IMR-90 (cell line): Measurements from ENCODE around the gene RFX2. TPM values are rescaled to one million over a fixed set of nuclear protein-coding genes. Genes with fewer than 3 reads are reported as not detected.
A peak's percentile ranks its signal among the peaks of the same experiment; 100 is the strongest.

Experiments
- ATAC-seq: fragments of 200-7000 bp; cut with Tn5 transposase; 2 replicates; pipeline ENCODE4 v1.9.1; 2020; ENCODE audit warnings: low read depth, mild to moderate bottlenecking, moderate library complexity
- BruUV-seq: library from RNA; stranded (reverse); fragments of 400-500 nt; replicated peaks from 2 replicates; lab custom pipeline; 2021; lab: Mats Ljungman, UMichigan
- CTCF ChIA-PET: fragments of 300-600 bp; formaldehyde crosslinking; extraction: SDS; loops from one replicate; lab custom pipeline; 2021; ENCODE audit warnings: antibody characterized with exemption; lab: Yijun Ruan, JAX
- POLR2A ChIA-PET: fragments of 300-600 bp; sonication (Branson Sonifier 250); formaldehyde crosslinking; loops from one replicate; lab custom pipeline; 2022; ENCODE audit warnings: antibody characterized with exemption; ENCODE audit not compliant: unreplicated experiment; lab: Charles Lee
- DNase-seq: peaks from one replicate; pipeline ENCODE4 v3.0.0; 2013
- H2AFZ ChIP-seq: replicated peaks from 2 replicates; pipeline ENCODE3; 2013; ENCODE audit warnings: low read length, mild to moderate bottlenecking; ENCODE audit not compliant: poor library complexity
- H2AK5ac ChIP-seq: 2 replicates; pipeline ENCODE4 v1.6.1; 2013; ENCODE audit warnings: low read depth, low read length, inconsistent platforms
- H2AK9ac ChIP-seq: replicated peaks from 2 replicates; pipeline ENCODE3; 2013; ENCODE audit warnings: mild to moderate bottlenecking, low read depth, low read length, moderate library complexity; ENCODE audit not compliant: poor library complexity
- H2BK120ac ChIP-seq: 2 replicates; pipeline ENCODE4 v1.6.1; 2013; ENCODE audit warnings: low read depth, low read length, inconsistent platforms
- H2BK15ac ChIP-seq: 3 replicates; pipeline ENCODE4 v1.6.1; 2013; ENCODE audit warnings: low read depth, low read length, inconsistent platforms
- H2BK20ac ChIP-seq: 2 replicates; pipeline ENCODE4 v1.6.1; 2013; ENCODE audit warnings: low read depth, mild to moderate bottlenecking, inconsistent platforms, low read length, moderate library complexity
- H2BK5ac ChIP-seq: 2 replicates; pipeline ENCODE4 v1.6.1; 2013; ENCODE audit warnings: mild to moderate bottlenecking, low read depth, low read length, inconsistent platforms; ENCODE audit not compliant: poor library complexity, severe bottlenecking
- H3K14ac ChIP-seq: replicated peaks from 2 replicates; pipeline ENCODE4 v1.6.1; 2013; ENCODE audit warnings: low read depth, low read length, inconsistent platforms
- H3K18ac ChIP-seq: 2 replicates; pipeline ENCODE4 v1.6.1; 2013; ENCODE audit warnings: low read depth, low read length, control low read depth
- H3K23ac ChIP-seq: 2 replicates; pipeline ENCODE4 v1.6.1; 2013; ENCODE audit warnings: low read depth, low read length, inconsistent platforms
- H3K27ac ChIP-seq: 2 replicates; pipeline ENCODE4 v1.5.1; 2013; ENCODE audit warnings: mild to moderate bottlenecking, control low read depth, low read length; ENCODE audit not compliant: insufficient read depth
- H3K27me3 ChIP-seq: 2 replicates; pipeline ENCODE4 v1.6.1; 2013; ENCODE audit warnings: low read length; ENCODE audit not compliant: control insufficient read depth, insufficient read depth
- H3K36me3 ChIP-seq: 2 replicates; pipeline ENCODE4 v1.6.1; 2013; ENCODE audit warnings: low read length, mixed read lengths; ENCODE audit not compliant: control insufficient read depth, insufficient read depth
- H3K4ac ChIP-seq: 2 replicates; pipeline ENCODE4 v1.6.1; 2013; ENCODE audit warnings: low read depth, low read length, inconsistent platforms
- H3K4me1 ChIP-seq: 2 replicates; pipeline ENCODE4 v1.6.1; 2013; ENCODE audit warnings: low read length, mixed read lengths; ENCODE audit not compliant: control insufficient read depth, insufficient read depth
- H3K4me2 ChIP-seq: 2 replicates; pipeline ENCODE4 v1.6.1; 2013; ENCODE audit warnings: low read depth, mild to moderate bottlenecking, control low read depth, low read length, moderate library complexity
- H3K4me3 ChIP-seq: 2 replicates; pipeline ENCODE4 v1.5.1; 2013; ENCODE audit warnings: low read depth, mild to moderate bottlenecking, control low read depth, low read length, moderate library complexity; ENCODE audit not compliant: insufficient read depth
- H3K56ac ChIP-seq: 2 replicates; pipeline ENCODE4 v1.6.1; 2013; ENCODE audit warnings: low read length, inconsistent platforms; ENCODE audit not compliant: insufficient read depth; ENCODE audit errors: extremely low read depth
- H3K79me1 ChIP-seq, 2 experiments: 2 replicates each; pipeline ENCODE4 v1.6.1; 2013; ENCODE audit warnings: low read length in 2 of 2, inconsistent platforms in 1 of 2, low read depth in 1 of 2
- H3K9ac ChIP-seq: 2 replicates; pipeline ENCODE4 v1.6.1; 2013; ENCODE audit warnings: low read depth, low read length, control low read depth
- H3K9me1 ChIP-seq: 2 replicates; pipeline ENCODE4 v1.6.1; 2013; ENCODE audit warnings: low read length, inconsistent platforms; ENCODE audit not compliant: insufficient read depth
- H3K9me3 ChIP-seq: 2 replicates; pipeline ENCODE4 v1.6.1; 2013; ENCODE audit warnings: low read length; ENCODE audit not compliant: control insufficient read depth, insufficient read depth
- H4K20me1 ChIP-seq: 2 replicates; pipeline ENCODE4 v1.6.1; 2013; ENCODE audit warnings: low read length, inconsistent platforms; ENCODE audit not compliant: insufficient read depth
- H4K5ac ChIP-seq: 2 replicates; pipeline ENCODE4 v1.6.1; 2013; ENCODE audit warnings: mild to moderate bottlenecking, low read depth, low read length, control low read depth
- H4K8ac ChIP-seq, 2 experiments: 2 replicates each; pipeline ENCODE4 v1.6.1; 2013; ENCODE audit warnings: low read depth in 2 of 2, low read length in 2 of 2, control low read depth in 1 of 2, inconsistent platforms in 1 of 2
- H4K91ac ChIP-seq: 2 replicates; pipeline ENCODE4 v1.6.1; 2013; ENCODE audit warnings: low read depth, low read length, inconsistent platforms; ENCODE audit not compliant: insufficient read depth
- BHLHE40 ChIP-seq: fragments of 150-350 bp; IDR thresholded peaks from 2 replicates; pipeline ENCODE4 v1.6.1; 2016; ENCODE audit warnings: mild to moderate bottlenecking, low read depth, low read length
- CEBPB ChIP-seq: IDR thresholded peaks from 2 replicates; pipeline ENCODE4 v1.6.1; 2012; ENCODE audit warnings: low read depth, low read length, improper control_type of control experiment
- FOS ChIP-seq: fragments of 150-350 bp; IDR thresholded peaks from 2 replicates; pipeline ENCODE4 v1.6.1; 2016; ENCODE audit warnings: low read depth, low read length
- MXI1 ChIP-seq: IDR thresholded peaks from 2 replicates; pipeline ENCODE4 v1.6.1; 2012; ENCODE audit warnings: low read depth, mild to moderate bottlenecking, low read length, moderate library complexity, borderline replicate concordance
- RFX5 ChIP-seq: IDR thresholded peaks from 2 replicates; pipeline ENCODE4 v1.8.0; 2012; ENCODE audit warnings: low read depth, mild to moderate bottlenecking, low read length, moderate library complexity
- SMC3 ChIP-seq: fragments of 150-350 bp; IDR thresholded peaks from 2 replicates; pipeline ENCODE4 v1.6.1; 2016; ENCODE audit warnings: low read depth, mild to moderate bottlenecking, antibody characterized with exemption, low read length, moderate library complexity
- WGBS, 2 experiments: methylation state at CpG; one replicate each; pipeline versions ENCODE4 v1.1.5 to v1.1.7; 2013; ENCODE audit warnings: missing lambda C conversion rate in 2 of 2; ENCODE audit not compliant: insufficient read length in 1 of 2; ENCODE audit errors: extremely low coverage in 2 of 2; 5-methylcytosine and 5-hydroxymethylcytosine counted together
- dilution Hi-C: fragments of 300-500 bp; cut with HindIII; formaldehyde crosslinking; loops from one replicate; pipeline ENCODE4 v1.14.3; 2018; ENCODE audit warnings: low sequenced_read_pairs; ENCODE audit not compliant: unreplicated experiment
- in situ Hi-C: fragments of 300-500 bp; cut with MboI; formaldehyde crosslinking; loops from 3 replicates; pipeline ENCODE4 v1.14.3; 2019; ENCODE audit warnings: low sequenced_read_pairs, inconsistent platforms, mixed read lengths
- intact Hi-C: fragments of 100-400 bp; cut with micrococcal nuclease; formaldehyde crosslinking; loops from 2 replicates; pipeline ENCODE4 v1.10.0; 2022
- polyA plus RNA-seq, 3 experiments: library from polyadenylated mRNA; depleted of rRNA; stranded (reverse); fragments of >200 nt; gene quantifications; 2 replicates each; pipeline ENCODE4 v1.2.3, GENCODE V29; 2012; ENCODE audit warnings: low replicate concordance in 1 of 3
- total RNA-seq: library from RNA; depleted of rRNA; stranded (reverse); fragments of >200 nt; gene quantifications from 2 replicates; pipeline ENCODE4 v1.2.3, GENCODE V29; 2012; rRNA removed

The RFX2 gene
- total and polyA plus RNA-seq, 2 of the 4 experiments (the other 2 are of a cell fraction), result 2.2 to 4.9 TPM

- H3K4me3 ChIP-seq, result no peak overlapping the region
- peak overlapping the region; percentile 55 for H2AK9ac ChIP-seq
- 0 out of 2 replicates have a peak overlapping the region, but pooled peaks have one; percentile 12 for H3K9ac ChIP-seq
- peak overlapping the region; percentile 33 for H3K4me2 ChIP-seq
- peak overlapping the region; percentile 61 for H2BK120ac ChIP-seq
- WGBS, 2 experiments, result 85% methylated on average over 5 of the region's 10 CpGs; no CpG with 5 or more reads in 1 of the 2 experiments
- H3K9me3 ChIP-seq, result no peaks in the 10 kb centered on the region
- CTCF ChIA-PET, result no interaction called here
- peak overlapping the region; percentile 45; the same call in 1 of the 2 replicates for H4K5ac ChIP-seq
- peak overlapping the region; percentile 83 for H3K27ac ChIP-seq
- H3K14ac ChIP-seq, result peak overlapping the region; percentile 50
- TF ChIP-seq CEBPB (peak; percentile 75), SMC3 (no peak), FOS (peak; percentile 51), RFX5 (no peak), BHLHE40 (peak; percentile 42; the same call in 1 of the 2 replicates), MXI1 (no peak)
- peak overlapping the region; percentile 84 for H3K4ac ChIP-seq
- no TSS peak for BruUV-seq
- H2AFZ ChIP-seq, result no peak overlapping the region
- peak overlapping the region; percentile 74; the same call in 1 of the 3 replicates for H2BK15ac ChIP-seq
- intact Hi-C loops (no loop called here), dilution Hi-C loops (no loop called here), in situ Hi-C loops (no loop called here)
- H2BK5ac ChIP-seq, result peak overlapping the region; percentile 63
- H3K36me3 ChIP-seq, result peaks cover 30% of the 10 kb centered on the region
- ATAC-seq (peak; percentile 57), DNase-seq (peak; percentile 82)
- H3K4me1 ChIP-seq, result peaks cover 43% of the 10 kb centered on the region
- H3K27me3 ChIP-seq, result no peaks in the 10 kb centered on the region
- H4K8ac ChIP-seq, result peak overlapping the region in 1 of 2 experiments; percentile 72; a peak in 3 of 4 replicates
- H4K91ac ChIP-seq, result peak overlapping the region; percentile 49
- POLR2A ChIA-PET, result no interaction called here
- H4K20me1 ChIP-seq, result peaks cover 47% of the 10 kb centered on the region
- H2BK20ac ChIP-seq, result peak overlapping the region; percentile 73; the same call in 1 of the 2 replicates
- H3K18ac ChIP-seq, result peak overlapping the region; percentile 30; the same call in 1 of the 2 replicates
- 0 out of 2 replicates have a peak overlapping the region, but pooled peaks have one; percentile 59 for H3K56ac ChIP-seq
- H3K23ac ChIP-seq, result peak overlapping the region; percentile 65
- H2AK5ac ChIP-seq, result peak overlapping the region; percentile 77
- peaks cover 42 to 93% of the 10 kb centered on the region in 2 experiments for H3K79me1 ChIP-seq
- H3K9me1 ChIP-seq, result peaks cover 40% of the 10 kb centered on the region
Observed at GRCh38 chr19:5943623-5944022, 166.7 kb downstream of the RFX2 start.

Other genes starting within 250 kb of the RFX2 start
- gene FUT5, start 240.0 kb downstream of the RFX2 start, total RNA-seq, result not detected in 2 replicates
- gene FUT5, start 240.0 kb downstream of the RFX2 start, polyA plus RNA-seq (2012; rRNA removed), result not detected in 2 replicates
- 297 and 375 TPM in 2 replicates for gene NDUFA11, start 206.7 kb downstream of the RFX2 start, total RNA-seq
- gene NDUFA11, start 206.7 kb downstream of the RFX2 start, polyA plus RNA-seq (2012; rRNA removed), result 1,140 and 1,276 TPM in 2 replicates
- gene VMAC, start 205.6 kb downstream of the RFX2 start, total RNA-seq, result 1.4 and 1.7 TPM in 2 replicates
- gene VMAC, start 205.6 kb downstream of the RFX2 start, polyA plus RNA-seq (2012; rRNA removed), result 3.1 TPM in 2 replicates
- 0.54 and 1.4 TPM in 2 replicates for gene CAPS, start 196.2 kb downstream of the RFX2 start, total RNA-seq
- 4.9 and 5.6 TPM in 2 replicates for gene CAPS, start 196.2 kb downstream of the RFX2 start, polyA plus RNA-seq (2012; rRNA removed)
- 42.5 and 46.7 TPM in 2 replicates for gene RANBP3, start 132.4 kb downstream of the RFX2 start, total RNA-seq
- 111 and 165 TPM in 2 replicates for gene RANBP3, start 132.4 kb downstream of the RFX2 start, polyA plus RNA-seq (2012; rRNA removed)
- gene ACSBG2, start 25.2 kb upstream of the RFX2 start, total RNA-seq, result not detected in 2 replicates
- not detected in 2 replicates for gene ACSBG2, start 25.2 kb upstream of the RFX2 start, polyA plus RNA-seq (2012; rRNA removed)
- 1.3 and 1.7 TPM in 2 replicates for gene MLLT1, start 169.5 kb upstream of the RFX2 start, total RNA-seq
- 30.6 and 45.4 TPM in 2 replicates for gene MLLT1, start 169.5 kb upstream of the RFX2 start, polyA plus RNA-seq (2012; rRNA removed)
- not detected in 2 replicates for gene ACER1, start 223.1 kb upstream of the RFX2 start, total RNA-seq
- 0.11 TPM in 1 of 2 replicates, not detected in the other for gene ACER1, start 223.1 kb upstream of the RFX2 start, polyA plus RNA-seq (2012; rRNA removed)